MCF 10A (cell line): ENCODE results near the gene ADAMTS8. TPM values are rescaled to one million over a fixed set of nuclear protein-coding genes. Genes with fewer than 3 reads are reported as not detected.

Experiments
- BruUV-seq: library from RNA; stranded (reverse); fragments of 400-500 nt; replicated peaks from 2 replicates; lab custom pipeline; 2021; lab: Mats Ljungman, UMichigan
- CTCF ChIA-PET: fragments of 300-600 bp; sonication (Branson Sonifier 250); formaldehyde crosslinking; extraction: SDS; loops from one replicate; lab custom pipeline; 2021; ENCODE audit warnings: antibody characterized with exemption, inconsistent platforms; lab: Yijun Ruan, JAX
- POLR2A ChIA-PET: fragments of 300-600, 350-650 bp; sonication (Branson Sonifier 250); formaldehyde crosslinking; extraction: SDS; loops from one replicate; lab custom pipeline; 2020; ENCODE audit warnings: antibody characterized with exemption, inconsistent platforms; lab: Yijun Ruan, JAX
- DNase-seq: peaks from one replicate; pipeline ENCODE4 v3.0.0-alpha.2; 2018; ENCODE audit not compliant: unreplicated experiment
- H3K27ac Mint-ChIP-seq: one replicate; pipeline ENCODE4 v1.8.0; 2022; ENCODE audit warnings: mild to moderate bottlenecking, low read depth, mixed read lengths; ENCODE audit not compliant: unreplicated experiment
- H3K27me3 Mint-ChIP-seq: one replicate; pipeline ENCODE4 v1.8.0; 2022; ENCODE audit warnings: mixed read lengths; ENCODE audit not compliant: insufficient read depth, unreplicated experiment
- H3K36me3 Mint-ChIP-seq: one replicate; pipeline ENCODE4 v1.8.0; 2022; ENCODE audit warnings: mild to moderate bottlenecking, moderate library complexity, mixed read lengths; ENCODE audit not compliant: insufficient read depth, unreplicated experiment
- H3K4me1 Mint-ChIP-seq: one replicate; pipeline ENCODE4 v1.8.0; 2022; ENCODE audit warnings: mixed read lengths; ENCODE audit not compliant: insufficient read depth, unreplicated experiment
- H3K4me3 Mint-ChIP-seq: one replicate; pipeline ENCODE4 v1.8.0; 2022; ENCODE audit warnings: mild to moderate bottlenecking, moderate library complexity, mixed read lengths; ENCODE audit not compliant: unreplicated experiment
- H3K9me3 Mint-ChIP-seq: one replicate; pipeline ENCODE4 v1.8.0; 2022; ENCODE audit warnings: mixed read lengths; ENCODE audit not compliant: unreplicated experiment
- CTCF ChIP-seq: fragments of 200-600 bp; IDR thresholded peaks from one replicate; pipeline ENCODE4 v1.8.0; 2022; ENCODE audit warnings: antibody characterized with exemption, mild to moderate bottlenecking; ENCODE audit not compliant: unreplicated experiment
- intact Hi-C: fragments of 100-400 bp; cut with micrococcal nuclease; formaldehyde crosslinking; loops from 2 replicates; pipeline ENCODE4 v1.14.1; 2022
- total RNA-seq: library from RNA; stranded (reverse); gene quantifications from 2 replicates; pipeline ENCODE4 v1.2.3, GENCODE V29; 2022

Gene ADAMTS8
- total RNA-seq, 1 experiment from 2014 or later: not detected

DNA sequence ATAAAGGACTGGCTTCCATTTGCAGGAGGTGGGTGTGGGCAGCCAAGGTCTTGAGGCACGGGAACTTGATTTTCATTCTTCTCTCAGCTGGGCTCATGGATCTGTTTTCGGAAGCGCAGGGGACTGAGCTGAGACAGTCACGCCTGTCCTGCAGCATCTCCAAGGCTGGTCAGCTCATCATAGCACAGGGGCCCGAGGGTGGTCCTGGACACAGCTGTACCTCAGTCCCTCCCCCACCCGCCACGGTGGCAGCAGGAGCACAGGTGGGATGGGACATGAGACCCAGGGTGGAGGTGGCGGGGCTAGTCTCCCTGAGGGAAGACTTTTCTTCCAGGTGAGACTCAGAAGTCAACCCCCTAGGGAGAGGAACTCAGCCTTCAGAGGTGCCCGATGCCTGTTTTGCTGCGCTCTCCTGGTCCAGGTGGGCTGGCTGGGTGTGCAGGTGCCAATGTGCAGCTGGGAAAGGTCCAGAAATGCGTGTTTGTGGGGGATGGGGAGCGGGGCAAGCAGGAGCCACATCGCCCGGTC lies 3.7 kb downstream of the ADAMTS8 start:
- no peak overlapping the region for H3K27ac Mint-ChIP-seq
- no peaks in the 10 kb centered on the region for H3K9me3 Mint-ChIP-seq
- H3K4me1 Mint-ChIP-seq: peaks cover 5% of the 10 kb centered on the region
- ChIA-PET CTCF (interaction anchor here (0.6 to 25.6 kb wide), 3 partner anchors 10 to 441 kb away, joined by 4 to 1064 read pairs (median 4); no protein-coding TSS in a partner anchor), POLR2A (no interaction called here)
- intact Hi-C loops: no loop called here
- DNase-seq: no peak
- H3K27me3 Mint-ChIP-seq: peaks cover 65% of the 10 kb centered on the region
- H3K36me3 Mint-ChIP-seq: no peaks in the 10 kb centered on the region
- no TSS peak for BruUV-seq
- no peak overlapping the region for H3K4me3 Mint-ChIP-seq
- no peak for TF ChIP-seq CTCF

DNA sequence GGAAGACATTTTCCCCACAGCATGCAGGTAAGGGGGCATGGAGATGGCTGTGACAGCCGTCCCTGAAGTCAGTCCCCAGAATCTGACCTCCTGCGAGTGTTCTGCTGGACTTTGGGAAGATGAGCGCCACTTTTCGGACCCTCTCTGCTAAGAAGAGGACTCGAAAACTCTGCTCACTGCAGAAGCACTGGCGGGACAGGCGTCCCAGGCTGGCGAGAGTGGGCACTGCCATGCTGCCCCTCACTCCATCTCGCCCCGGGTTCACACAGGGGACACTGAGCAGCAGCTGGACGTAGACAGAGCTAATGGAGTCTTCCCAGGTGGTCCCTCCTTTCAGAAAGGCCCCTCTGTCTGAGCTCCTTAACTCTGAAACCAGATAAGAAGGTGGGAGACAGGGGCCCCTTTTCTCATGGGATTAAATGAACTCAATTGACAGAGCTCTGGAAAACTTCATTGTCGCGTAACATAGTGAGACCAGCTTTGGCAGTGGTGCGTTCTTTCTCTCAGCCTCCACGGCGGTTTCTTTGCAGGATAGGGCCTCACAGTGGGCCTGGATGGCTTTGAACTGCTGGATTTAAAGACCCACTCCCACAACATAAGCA lies 4.8 kb downstream of the ADAMTS8 start:
- Mint-ChIP-seq H3K36me3 (no peaks in the 10 kb centered on the region), H3K27me3 (peaks cover 54% of the 10 kb centered on the region), H3K9me3 (no peaks in the 10 kb centered on the region), H3K4me3 (no peak overlapping the region), H3K4me1 (peaks cover 5% of the 10 kb centered on the region), H3K27ac (no peak overlapping the region)
- POLR2A ChIA-PET: no interaction called here
- BruUV-seq: no TSS peak
- DNase-seq: no peak
- CTCF ChIA-PET: interaction anchor here (1.0 to 25.6 kb wide), 2 partner anchors 17 to 442 kb away, joined by 3 to 1064 read pairs; no protein-coding TSS in a partner anchor
- intact Hi-C loops: no loop called here
- no peak for TF ChIP-seq CTCF

DNA sequence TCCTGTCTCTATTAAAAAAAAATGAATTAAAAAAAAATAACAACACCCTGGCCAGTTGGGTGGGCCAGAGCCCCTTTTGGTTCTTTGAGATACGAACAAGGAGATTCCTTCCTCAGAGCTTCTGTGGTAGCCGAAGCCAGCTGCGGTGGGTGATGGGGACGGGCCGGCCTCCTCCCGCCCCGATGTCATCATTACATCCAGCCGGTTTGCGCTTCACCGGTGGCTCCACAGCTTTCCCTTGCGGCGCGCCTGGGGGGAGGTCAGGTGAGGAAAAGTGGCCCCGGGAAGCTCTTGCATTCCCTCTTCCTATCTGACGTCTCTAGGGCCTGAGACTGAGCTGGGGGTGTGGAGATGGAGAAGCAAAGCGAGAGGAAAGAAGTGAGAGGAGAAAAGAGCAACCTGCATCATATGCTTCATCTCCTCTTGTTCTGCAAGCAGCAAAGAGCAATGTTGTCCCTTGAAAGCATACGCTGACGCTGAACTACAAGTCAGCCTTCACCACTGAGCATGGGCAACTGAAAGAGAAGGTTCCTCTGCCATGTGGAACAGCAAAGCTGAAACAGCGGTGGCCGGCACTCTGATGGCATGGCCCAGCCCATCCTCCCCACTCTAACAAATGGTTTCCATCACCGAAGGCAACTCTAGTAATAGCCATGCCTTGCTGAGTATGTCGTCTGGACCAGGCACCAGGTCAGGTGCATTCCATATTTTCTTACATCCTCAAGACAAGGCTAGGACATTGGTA lies 6.0 kb downstream of the ADAMTS8 start:
- BruUV-seq: no TSS peak
- no peaks in the 10 kb centered on the region for H3K36me3 Mint-ChIP-seq
- no peak overlapping the region for H3K4me3 Mint-ChIP-seq
- TF ChIP-seq CTCF: no peak
- CTCF ChIA-PET: interaction anchor here (1.0 kb wide), 1 partner anchor 12 kb away, joined by 3 read pairs; no protein-coding TSS in a partner anchor
- H3K27ac Mint-ChIP-seq: no peak overlapping the region
- peaks cover 46% of the 10 kb centered on the region for H3K27me3 Mint-ChIP-seq
- H3K9me3 Mint-ChIP-seq: no peaks in the 10 kb centered on the region
- intact Hi-C loops: no loop called here
- POLR2A ChIA-PET: interaction anchor here (0.6 kb wide), 1 partner anchor 430 kb away, joined by 3 read pairs; no protein-coding TSS in a partner anchor
- DNase-seq: no peak
- H3K4me1 Mint-ChIP-seq: peaks cover 5% of the 10 kb centered on the region

DNA sequence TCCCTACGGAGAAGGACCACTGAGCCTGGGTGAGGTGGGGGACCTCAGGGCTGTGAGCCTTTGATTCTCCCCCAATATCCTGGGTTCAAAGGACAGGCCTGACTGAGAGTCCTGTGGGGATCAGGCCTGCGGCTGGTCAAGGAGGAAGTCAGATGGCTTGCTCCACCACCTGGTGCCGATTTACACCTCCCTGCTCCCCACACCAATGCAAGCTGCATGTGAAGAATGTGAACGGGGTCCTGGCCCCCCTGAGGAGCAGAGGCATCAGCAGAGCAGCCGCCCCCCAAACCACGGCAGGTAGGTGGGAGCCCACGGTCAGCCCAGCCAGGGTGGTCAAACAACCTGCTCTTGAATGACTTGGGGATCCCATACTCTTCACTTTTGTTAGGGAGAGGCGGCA lies 6.7 kb downstream of the ADAMTS8 start:
- H3K27me3 Mint-ChIP-seq: peaks cover 38% of the 10 kb centered on the region
- CTCF ChIA-PET: interaction anchor here (1.0 to 1.1 kb wide), 3 partner anchors 10 to 441 kb away, joined by 3 read pairs; no protein-coding TSS in a partner anchor
- BruUV-seq: no TSS peak
- H3K4me3 Mint-ChIP-seq: no peak overlapping the region
- intact Hi-C loops: no loop called here
- H3K9me3 Mint-ChIP-seq: no peaks in the 10 kb centered on the region
- no peak for TF ChIP-seq CTCF
- H3K27ac Mint-ChIP-seq: no peak overlapping the region
- POLR2A ChIA-PET: interaction anchor here (0.6 kb wide), 1 partner anchor 430 kb away, joined by 3 read pairs; no protein-coding TSS in a partner anchor
- H3K4me1 Mint-ChIP-seq: no peaks in the 10 kb centered on the region
- no peaks in the 10 kb centered on the region for H3K36me3 Mint-ChIP-seq
- DNase-seq: no peak
